Embryonic facial prominence (tissue), 1 donor: ENCODE measurements around the gene GP9.

Experiments
- DNase-seq: peaks from one replicate; pipeline ENCODE4 v3.0.0-alpha.2; 2016; ENCODE audit errors: extremely low spot score

The GP9 gene

DNA sequence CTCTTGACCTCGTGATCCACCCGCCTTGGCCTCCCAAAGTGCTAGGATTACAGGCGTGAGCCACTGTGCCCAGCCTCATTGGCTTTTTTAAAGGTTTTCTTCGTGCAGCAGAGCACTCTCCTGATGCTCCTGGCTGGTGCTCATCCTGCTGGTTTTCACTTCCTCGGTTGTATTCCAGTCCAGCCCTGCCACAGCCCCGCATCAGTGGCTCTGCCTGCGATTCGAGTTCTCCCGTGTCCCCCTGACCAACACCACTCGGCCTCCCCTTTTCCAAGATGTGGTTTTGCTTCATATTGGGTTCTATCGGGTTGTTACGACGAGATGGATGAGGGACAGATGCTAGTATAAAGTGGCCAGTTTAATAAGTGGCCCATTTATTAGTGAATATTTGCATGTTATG is 31.7 kb upstream of the GP9 start:
- DNase-seq, result no peak

- no peak for DNase-seq
Measured at GRCh38 chr3:129030611-129031010, 30.0 kb upstream of the GP9 start.

DNA sequence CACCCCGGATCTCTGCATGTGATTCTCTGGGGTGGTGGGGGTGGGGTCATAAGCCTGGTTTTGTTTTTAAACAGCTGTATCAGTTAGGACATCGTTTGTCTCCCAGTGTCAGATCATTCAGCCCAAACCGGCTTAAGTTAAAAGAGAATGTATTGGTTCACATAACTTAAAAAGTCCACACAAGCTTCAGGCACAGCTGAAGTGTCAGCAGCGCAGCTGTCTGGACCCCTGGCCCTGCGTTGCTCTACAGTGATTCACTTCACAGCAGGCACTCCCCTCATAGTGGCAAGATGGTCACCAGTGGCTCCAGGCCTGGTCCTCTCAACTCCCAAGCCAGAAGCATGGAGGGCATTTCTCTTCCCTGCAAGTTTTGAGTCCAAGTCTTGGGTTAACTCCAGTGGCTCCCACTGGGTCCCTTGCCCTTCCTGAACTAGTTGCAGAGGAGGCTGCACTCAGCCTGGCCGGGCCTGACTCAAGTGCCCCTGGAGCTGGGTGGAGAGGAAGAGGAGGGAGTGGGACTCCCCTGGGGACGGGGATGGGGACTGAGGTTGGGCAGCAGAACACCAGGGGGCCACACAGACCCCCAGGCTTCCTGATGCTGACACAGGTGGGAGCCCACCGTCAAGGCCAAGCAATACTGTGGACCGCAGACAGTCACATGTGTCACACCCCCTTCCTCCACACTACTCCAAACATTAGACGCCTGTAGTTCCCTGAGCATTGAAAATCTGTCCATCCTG is 28.9 kb upstream of the GP9 start:
- no peak for DNase-seq

DNA sequence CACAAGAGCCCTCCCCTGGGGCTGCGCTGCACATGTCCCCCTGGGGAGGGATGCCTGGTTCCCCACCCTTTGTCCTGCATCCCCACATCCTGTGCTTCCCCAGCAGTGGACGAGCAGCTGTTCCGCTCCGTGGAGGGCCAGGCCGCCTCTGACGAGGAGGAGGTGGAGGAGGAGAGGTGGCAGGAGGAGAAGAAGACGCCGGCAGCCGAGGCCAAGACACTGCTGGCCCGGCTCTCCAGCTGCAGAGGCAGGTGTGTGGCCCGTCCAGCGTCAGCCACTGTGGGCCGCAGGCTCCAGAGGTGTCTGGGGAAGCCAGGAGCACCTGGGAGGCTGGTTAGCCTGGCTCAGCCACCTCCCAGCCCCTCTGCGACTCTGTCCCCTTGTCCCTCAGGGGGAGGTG is 27.9 kb upstream of the GP9 start:
- no peak for DNase-seq

DNA sequence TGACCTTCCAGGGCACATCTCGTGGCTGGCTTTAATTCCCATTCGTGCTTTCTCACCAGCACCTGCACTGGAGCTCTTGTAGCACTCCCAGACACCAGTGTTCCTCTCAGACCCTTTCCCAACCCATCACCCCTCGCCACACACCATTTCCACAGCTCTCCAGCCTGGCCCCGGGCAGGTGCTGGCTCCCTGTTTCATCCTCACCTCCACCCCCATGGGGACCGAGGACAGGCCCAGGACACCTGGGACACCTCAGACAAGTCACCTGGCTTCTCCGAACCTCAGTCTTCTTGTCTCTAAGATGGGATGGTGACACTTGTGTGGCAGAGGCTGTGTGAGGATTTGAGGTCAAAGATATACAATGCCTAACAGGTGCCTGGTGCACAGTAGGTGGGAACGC is 27.4 kb upstream of the GP9 start:
- DNase-seq, result no peak

GRCh38 chr3:129033633-129034321 is 26.8 kb upstream of the GP9 start:
- DNase-seq, result no peak

DNA sequence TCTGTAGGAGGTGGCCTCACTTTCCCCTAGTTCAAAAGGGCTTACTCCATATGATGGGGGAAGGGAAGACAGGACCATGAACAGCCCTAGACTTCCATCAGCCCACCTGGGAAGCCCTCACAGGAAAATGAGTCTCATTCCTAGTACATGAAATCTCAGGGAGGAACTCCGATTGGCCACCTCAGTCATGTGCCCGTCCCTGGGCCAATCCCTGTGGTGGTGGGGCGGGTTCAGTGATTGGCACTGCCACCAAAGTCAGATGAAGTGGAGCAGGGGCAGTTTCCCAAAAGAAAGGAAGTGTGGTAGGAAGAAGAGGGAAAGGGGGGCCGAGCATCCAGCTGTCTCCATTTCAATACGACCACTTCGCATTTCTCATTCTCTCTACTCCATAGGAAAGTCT is 25.9 kb upstream of the GP9 start:
- DNase-seq, result no peak

- DNase-seq, result no peak
Measured at GRCh38 chr3:129035360-129036221, 25.0 kb upstream of the GP9 start.

DNA sequence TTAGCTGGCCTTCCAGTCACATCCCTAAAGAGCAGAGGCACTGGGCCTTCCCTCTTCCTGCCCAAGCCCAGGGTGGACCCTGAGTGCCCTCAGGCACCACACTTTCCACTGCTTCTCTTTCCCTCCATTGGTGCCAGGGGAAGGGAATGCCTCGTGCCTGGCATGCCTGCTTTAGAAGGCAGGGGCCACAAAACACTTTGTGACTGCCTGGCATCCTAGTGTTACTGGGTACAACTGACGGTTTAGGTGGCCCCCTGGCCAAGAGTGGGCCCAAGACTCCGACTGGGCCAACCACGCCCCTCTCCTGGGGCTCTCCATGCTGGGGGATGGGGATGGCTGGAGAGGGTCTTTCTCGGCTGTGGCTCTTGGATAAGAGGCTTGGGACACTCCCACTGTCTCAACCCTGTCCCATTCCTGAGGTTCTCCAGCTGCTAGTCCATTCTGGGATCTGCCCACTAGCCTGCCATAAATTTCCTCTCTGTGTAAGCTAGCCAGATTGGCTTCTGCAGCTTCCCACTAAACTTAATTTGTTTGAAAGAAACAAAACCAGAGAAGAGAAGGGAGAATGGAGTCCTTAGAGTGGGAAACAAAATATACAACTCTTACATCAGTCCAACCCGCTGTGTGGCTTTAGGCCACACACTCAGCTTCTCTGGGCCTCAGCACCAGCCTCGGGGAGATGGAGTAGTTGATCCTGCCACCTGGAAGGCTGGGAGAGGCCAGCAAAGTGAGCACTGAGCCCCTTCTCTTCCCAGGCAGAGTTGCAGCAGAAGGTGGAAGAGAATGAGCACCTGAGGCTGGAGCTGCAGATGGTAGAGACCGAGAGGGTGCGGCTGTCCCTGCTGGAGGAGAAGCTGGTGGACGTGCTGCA is 24.1 kb upstream of the GP9 start:
- DNase-seq, result no peak

DNA sequence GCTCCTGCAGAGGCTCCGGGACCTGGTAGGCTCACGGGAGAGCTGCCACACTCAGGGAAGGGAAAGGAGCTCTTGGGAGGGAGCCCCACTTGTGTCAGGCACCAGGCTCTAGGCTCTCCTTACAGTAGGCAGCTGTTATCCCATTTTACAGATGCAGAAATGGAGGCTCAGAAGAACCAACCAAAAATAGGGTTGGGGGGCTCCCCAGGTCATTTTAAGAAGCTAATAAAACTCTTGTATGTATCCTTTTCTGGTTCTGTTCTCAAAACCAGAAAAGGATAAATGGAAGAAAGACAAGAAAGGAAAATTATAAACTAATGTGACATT is 23.5 kb upstream of the GP9 start:
- no peak for DNase-seq

DNA sequence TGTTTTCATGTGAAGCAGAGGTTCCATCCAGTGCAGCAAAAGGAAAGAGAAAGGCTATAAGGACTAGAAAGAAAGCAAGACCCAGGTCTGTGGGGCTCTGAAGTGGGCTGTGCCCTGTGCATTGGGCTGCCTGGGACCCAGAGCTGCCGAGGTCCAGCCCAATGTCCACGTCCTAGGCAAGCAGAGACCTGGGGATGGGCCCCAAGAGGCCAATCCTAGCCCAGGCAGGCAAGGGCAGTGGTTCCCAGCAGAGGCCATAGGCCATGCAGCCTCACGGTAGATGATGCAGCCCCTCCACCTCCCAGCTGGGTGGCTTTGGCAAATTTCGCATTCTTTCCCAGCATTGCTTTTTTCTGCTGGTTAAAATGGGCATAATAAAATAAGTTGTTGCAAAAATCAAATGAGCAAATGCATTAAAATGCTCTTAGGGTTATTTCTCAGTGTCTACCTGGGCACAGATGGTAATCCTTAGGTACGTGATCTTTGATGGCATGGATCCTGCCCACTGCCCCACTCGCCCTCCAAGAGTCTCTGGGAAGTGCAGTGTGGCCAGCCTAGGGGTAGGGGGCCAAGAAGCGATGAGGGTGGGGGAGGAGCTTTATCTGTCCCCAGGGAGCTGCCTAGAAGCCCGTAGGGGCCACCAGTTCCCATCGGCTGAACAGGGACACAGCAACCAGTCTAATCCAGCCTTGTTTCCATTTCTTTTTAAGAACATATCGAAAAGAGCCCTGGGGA is 22.3 kb upstream of the GP9 start:
- no peak for DNase-seq

DNA sequence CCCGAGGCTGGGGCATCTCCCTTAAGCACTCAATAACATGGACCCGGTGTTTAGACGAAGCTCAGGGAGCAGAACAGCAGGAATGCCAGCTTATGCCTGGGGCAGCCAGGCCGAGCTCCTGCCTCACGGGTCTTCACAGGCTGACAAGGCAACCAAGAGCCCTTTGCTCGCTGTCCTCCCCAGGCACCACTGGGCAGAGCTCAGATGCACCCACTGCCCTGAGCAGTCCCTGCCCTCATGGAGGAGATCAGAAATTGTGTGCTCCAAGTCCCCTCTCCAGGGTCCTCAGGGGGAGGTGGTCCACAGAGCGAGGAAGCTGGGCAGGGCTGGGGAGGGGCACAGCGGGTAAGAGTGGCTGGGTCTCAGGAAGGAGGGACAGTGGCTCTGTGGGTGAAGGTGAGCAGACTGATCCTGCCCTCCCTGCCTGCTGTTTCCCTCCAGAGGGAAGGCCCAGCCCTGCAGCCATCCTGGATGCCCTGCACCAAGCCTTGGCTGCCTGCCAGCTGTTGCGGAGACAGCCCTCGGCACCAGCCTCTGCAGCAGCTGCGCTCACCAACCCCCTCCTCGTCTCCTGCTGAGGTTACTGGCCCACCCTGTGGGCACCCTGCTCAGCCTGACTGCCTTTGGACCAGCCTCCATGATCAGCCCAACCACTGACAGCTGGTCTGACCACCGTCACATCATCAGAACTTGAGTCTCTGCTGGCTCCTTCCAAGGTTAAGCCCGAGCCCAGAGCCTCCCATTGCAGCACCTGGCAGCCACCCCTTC is 21.1 kb upstream of the GP9 start:
- no peak for DNase-seq

DNA sequence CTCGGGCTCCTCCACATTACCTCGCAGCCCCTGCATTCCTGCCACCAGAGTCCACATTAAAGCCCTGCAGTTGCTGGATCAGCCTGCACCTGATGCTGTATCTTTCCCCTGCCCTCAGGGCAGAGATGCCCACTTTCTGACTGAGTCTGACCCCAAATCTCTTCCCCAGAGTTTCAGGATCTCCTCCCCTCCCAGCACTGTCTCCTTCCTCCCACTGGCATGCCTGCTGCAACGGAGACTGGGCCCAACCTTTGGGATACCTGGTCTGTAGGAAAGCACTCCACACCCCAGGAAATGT is 20.6 kb upstream of the GP9 start:
- DNase-seq, result no peak

- no peak for DNase-seq
Measured at GRCh38 chr3:129040579-129041300, 19.8 kb upstream of the GP9 start.

- DNase-seq, result no peak
Measured at GRCh38 chr3:129045675-129046036, 14.9 kb upstream of the GP9 start.

GRCh38 chr3:129046037-129046731 is 14.4 kb upstream of the GP9 start:
- no peak for DNase-seq

GRCh38 chr3:129046732-129047552 is 13.6 kb upstream of the GP9 start:
- no peak for DNase-seq

DNA sequence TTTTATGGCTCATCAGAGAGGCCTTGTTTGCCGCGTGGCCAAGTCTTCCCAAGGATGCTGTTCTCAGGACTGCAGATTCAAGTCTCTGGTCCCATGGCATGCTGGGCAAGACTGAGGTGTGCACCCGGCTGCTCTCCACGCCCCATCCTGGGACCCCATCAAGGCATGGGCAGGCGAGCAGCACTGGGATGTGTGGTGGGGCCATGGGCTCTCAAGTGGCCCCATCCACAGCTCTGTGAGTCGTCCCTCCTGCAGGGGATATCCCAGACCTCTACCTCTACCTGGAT is 13.1 kb upstream of the GP9 start:
- DNase-seq, result no peak
